GM12892 (cell line): ENCODE results near the gene PFKP.

Experiments used
- POLR2A ChIP-seq: IDR thresholded peaks from 2 replicates; pipeline ENCODE4 v1.6.1; 2011; ENCODE audit warnings: low read depth, low read length, control low read depth
- POLR2AphosphoS5 ChIP-seq: IDR thresholded peaks from 2 replicates; pipeline ENCODE4 v1.6.1; 2011; ENCODE audit warnings: low read depth, low read length, control low read depth
- TAF1 ChIP-seq: IDR thresholded peaks from 2 replicates; pipeline ENCODE4 v1.6.1; 2011; ENCODE audit warnings: low read depth, mild to moderate bottlenecking, control low read depth, low read length, borderline replicate concordance

- TF ChIP-seq POLR2AphosphoS5 (no peak), POLR2A (no peak), TAF1 (no peak)
Measured at GRCh38 chr10:3150366-3150765, 83.0 kb downstream of the PFKP start.
